Measurements from ENCODE around the gene GPR85. TPM values are rescaled to one million over a fixed set of nuclear protein-coding genes. Genes with fewer than 3 reads are reported as not detected.

The GPR85 gene
- total RNA-seq, 1 donor from 2014 or later = 0.73 TPM

DNA sequence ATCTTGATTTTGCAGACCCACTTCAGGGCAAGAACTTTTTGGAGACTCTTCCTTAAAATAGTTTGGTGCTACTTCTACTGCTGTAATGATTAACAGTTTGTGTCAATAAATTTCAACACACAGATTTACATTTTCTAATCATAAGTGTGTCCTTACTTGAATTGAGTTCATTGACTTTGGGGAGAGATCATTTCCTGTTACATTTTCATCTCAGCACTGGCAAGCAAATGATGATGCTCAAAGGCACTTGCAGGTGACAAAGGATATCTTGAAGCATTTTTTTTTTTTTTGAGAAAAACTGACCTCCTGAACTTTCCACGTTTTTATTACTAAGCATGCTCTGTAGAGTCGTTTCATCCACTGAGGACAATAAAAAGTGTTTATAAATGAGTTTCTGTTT, 52.7 kb downstream of the GPR85 start:
- no peaks in the 10 kb centered on the region for H3K9me3 Mint-ChIP-seq (ENCODE audit: unreplicated experiment)
- no peak overlapping the region for H3K27ac Mint-ChIP-seq (ENCODE audit: unreplicated experiment)
- H3K27me3 Mint-ChIP-seq (ENCODE audit: low read depth, unreplicated experiment) = no peaks in the 10 kb centered on the region
- Histone ChIP-seq H3K4me1 (ENCODE audit: insufficient read depth, low read length) (no peaks in the 10 kb centered on the region), H3K4me2 (ENCODE audit: low read length) (no peak overlapping the region), H4K20me1 (ENCODE audit: insufficient read depth, low read length) (no peaks in the 10 kb centered on the region), H3K27ac (ENCODE audit: low read depth, low read length) (no peak overlapping the region), H3K36me3 (ENCODE audit: insufficient read depth, low read length) (no peaks in the 10 kb centered on the region), H3K4me3 (ENCODE audit: insufficient read depth, low read depth, low read length) (no peak overlapping the region), H2AFZ (ENCODE audit: low read depth, low read length) (no peak overlapping the region), H3K9ac (ENCODE audit: low read length) (no peak overlapping the region), H3K9me3 (ENCODE audit: insufficient read depth, low read depth, low read length) (no peaks in the 10 kb centered on the region), H3K79me2 (ENCODE audit: insufficient read depth, low read length) (no peaks in the 10 kb centered on the region), H3K27me3 (ENCODE audit: insufficient read depth, low read length) (no peaks in the 10 kb centered on the region)
- DNase-seq (ENCODE audit: low read depth) = no peak
- no peaks in the 10 kb centered on the region for H3K36me3 Mint-ChIP-seq (ENCODE audit: low read depth, unreplicated experiment)
- TF ChIP-seq, protein P1, sequence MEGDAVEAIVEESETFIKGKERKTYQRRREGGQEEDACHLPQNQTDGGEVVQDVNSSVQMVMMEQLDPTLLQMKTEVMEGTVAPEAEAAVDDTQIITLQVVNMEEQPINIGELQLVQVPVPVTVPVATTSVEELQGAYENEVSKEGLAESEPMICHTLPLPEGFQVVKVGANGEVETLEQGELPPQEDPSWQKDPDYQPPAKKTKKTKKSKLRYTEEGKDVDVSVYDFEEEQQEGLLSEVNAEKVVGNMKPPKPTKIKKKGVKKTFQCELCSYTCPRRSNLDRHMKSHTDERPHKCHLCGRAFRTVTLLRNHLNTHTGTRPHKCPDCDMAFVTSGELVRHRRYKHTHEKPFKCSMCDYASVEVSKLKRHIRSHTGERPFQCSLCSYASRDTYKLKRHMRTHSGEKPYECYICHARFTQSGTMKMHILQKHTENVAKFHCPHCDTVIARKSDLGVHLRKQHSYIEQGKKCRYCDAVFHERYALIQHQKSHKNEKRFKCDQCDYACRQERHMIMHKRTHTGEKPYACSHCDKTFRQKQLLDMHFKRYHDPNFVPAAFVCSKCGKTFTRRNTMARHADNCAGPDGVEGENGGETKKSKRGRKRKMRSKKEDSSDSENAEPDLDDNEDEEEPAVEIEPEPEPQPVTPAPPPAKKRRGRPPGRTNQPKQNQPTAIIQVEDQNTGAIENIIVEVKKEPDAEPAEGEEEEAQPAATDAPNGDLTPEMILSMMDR (IDR thresholded peaks at IDR 0.05; ENCODE audit: insufficient read depth, low read depth, low read length) = no peak
- no peak overlapping the region for H3K4me3 Mint-ChIP-seq (ENCODE audit: unreplicated experiment)
- peak; percentile 9 for FAIRE-seq
- H3K4me1 Mint-ChIP-seq (ENCODE audit: low read depth, unreplicated experiment) = no peaks in the 10 kb centered on the region

Other genes starting within 250 kb of the GPR85 start
- gene SMIM30, start 31.7 kb upstream of the GPR85 start, total RNA-seq = 45.1 and 52.9 TPM in 2 replicates

Data from astrocyte (in vitro differentiated cells and primary cell).